ENCODE results near the gene MTHFD2. TPM values are rescaled to one million over a fixed set of nuclear protein-coding genes. Genes with fewer than 3 reads are reported as not detected.

MTHFD2 gene
- total RNA-seq, 1 donor from 2014 or later = 101 TPM

GRCh38 chr2:74152954-74153353, 45.5 kb upstream of the MTHFD2 start:
- Mint-ChIP-seq H3K9me3 (no peaks in the 10 kb centered on the region), H3K27me3 (ENCODE audit: insufficient read depth, low read depth) (no peaks in the 10 kb centered on the region), H3K4me1 (no peaks in the 10 kb centered on the region), H3K36me3 (peaks cover 11% of the 10 kb centered on the region), H3K4me3 (no peak overlapping the region), H3K27ac (no peak overlapping the region)
- no peaks in the 10 kb centered on the region for H3K9me3 ChIP-seq (ENCODE audit: low read depth)
- H3F3A ChIP-seq (ENCODE audit: low read depth) = peaks cover 49% of the 10 kb centered on the region
- no peak overlapping the region for H3K4me2 ChIP-seq
- peaks cover 11% of the 10 kb centered on the region for H4K20me1 ChIP-seq (ENCODE audit: low read depth)
- H3K79me2 ChIP-seq (ENCODE audit: low read depth) = no peaks in the 10 kb centered on the region
- no peak overlapping the region for H3K4me3 ChIP-seq
- no peak overlapping the region for H2AFZ ChIP-seq (replicated peaks)
- no peak overlapping the region for H3K27ac ChIP-seq
- no peak for TF ChIP-seq EZH2 (IDR thresholded peaks at IDR 0.05)
- no peak for TF ChIP-seq EZH2phosphoT487 (IDR thresholded peaks at IDR 0.05)
- no peak for TF ChIP-seq CTCF (IDR thresholded peaks at IDR 0.05)
- H3K36me3 ChIP-seq = peaks cover 17% of the 10 kb centered on the region
- no peak overlapping the region for H3K9ac ChIP-seq
- no peaks in the 10 kb centered on the region for H3K27me3 ChIP-seq
- no peak for DNase-seq (ENCODE audit: low spot score)
- peaks cover 4% of the 10 kb centered on the region for H3K4me1 ChIP-seq

- H3K4me1 Mint-ChIP-seq = no peaks in the 10 kb centered on the region
- Histone ChIP-seq H3K9me3 (ENCODE audit: low read depth) (no peaks in the 10 kb centered on the region), H3F3A (ENCODE audit: low read depth) (peaks cover 26% of the 10 kb centered on the region), H3K36me3 (peaks cover 17% of the 10 kb centered on the region), H4K20me1 (ENCODE audit: low read depth) (peaks cover 22% of the 10 kb centered on the region), H3K79me2 (ENCODE audit: low read depth) (peaks cover 6% of the 10 kb centered on the region), H3K9ac (no peak overlapping the region), H3K4me2 (no peak overlapping the region), H3K27me3 (no peaks in the 10 kb centered on the region), H3K27ac (no peak overlapping the region), H3K4me1 (no peaks in the 10 kb centered on the region), H3K4me3 (no peak overlapping the region), H2AFZ (replicated peaks) (no peak overlapping the region)
- H3K4me3 Mint-ChIP-seq = no peak overlapping the region
- peaks cover 26% of the 10 kb centered on the region for H3K36me3 Mint-ChIP-seq
- TF ChIP-seq EZH2 (IDR thresholded peaks at IDR 0.05) = no peak
- no peaks in the 10 kb centered on the region for H3K9me3 Mint-ChIP-seq
- H3K27me3 Mint-ChIP-seq (ENCODE audit: insufficient read depth, low read depth) = no peaks in the 10 kb centered on the region
- no peak for DNase-seq (ENCODE audit: low spot score)
- H3K27ac Mint-ChIP-seq = no peak overlapping the region
Measured at GRCh38 chr2:74155830-74156229, 42.6 kb upstream of the MTHFD2 start.

DNA sequence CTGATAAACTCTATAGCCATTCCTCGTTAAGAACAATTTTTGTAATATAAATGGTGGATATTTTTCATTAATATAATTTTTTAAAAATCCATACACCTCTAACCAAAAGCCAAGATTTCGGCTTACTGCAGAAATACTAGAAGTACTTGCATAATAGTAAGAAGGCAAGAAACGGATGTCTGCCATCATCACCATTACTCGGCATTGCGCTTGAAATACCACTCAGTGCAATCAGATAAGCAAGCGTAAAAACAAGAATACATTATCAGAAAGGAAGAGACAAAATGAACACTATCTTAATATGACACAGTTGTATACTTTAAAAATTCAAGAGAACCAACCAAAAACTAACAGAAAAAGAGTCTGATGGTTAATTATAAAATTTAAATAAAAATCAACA, 35.5 kb upstream of the MTHFD2 start:
- Histone ChIP-seq H3K27ac (no peak overlapping the region), H3K4me2 (no peak overlapping the region), H2AFZ (replicated peaks) (no peak overlapping the region), H3K27me3 (no peaks in the 10 kb centered on the region), H3K79me2 (ENCODE audit: low read depth) (peaks cover 53% of the 10 kb centered on the region), H3K4me3 (no peak overlapping the region), H4K20me1 (ENCODE audit: low read depth) (peaks cover 32% of the 10 kb centered on the region), H3K4me1 (no peaks in the 10 kb centered on the region), H3K9me3 (ENCODE audit: low read depth) (no peaks in the 10 kb centered on the region), H3K9ac (no peak overlapping the region), H3K36me3 (peaks cover 46% of the 10 kb centered on the region), H3F3A (ENCODE audit: low read depth) (peaks cover 8% of the 10 kb centered on the region)
- no peak overlapping the region for H3K4me3 Mint-ChIP-seq
- H3K4me1 Mint-ChIP-seq = no peaks in the 10 kb centered on the region
- no peaks in the 10 kb centered on the region for H3K27me3 Mint-ChIP-seq (ENCODE audit: insufficient read depth, low read depth)
- no peak for DNase-seq (ENCODE audit: low spot score)
- H3K9me3 Mint-ChIP-seq = no peaks in the 10 kb centered on the region
- peaks cover 44% of the 10 kb centered on the region for H3K36me3 Mint-ChIP-seq
- no peak overlapping the region for H3K27ac Mint-ChIP-seq
- TF ChIP-seq EZH2phosphoT487 (IDR thresholded peaks at IDR 0.05) = no peak
- TF ChIP-seq EZH2 (IDR thresholded peaks at IDR 0.05) = no peak
- TF ChIP-seq CTCF (IDR thresholded peaks at IDR 0.05) = no peak

DNA sequence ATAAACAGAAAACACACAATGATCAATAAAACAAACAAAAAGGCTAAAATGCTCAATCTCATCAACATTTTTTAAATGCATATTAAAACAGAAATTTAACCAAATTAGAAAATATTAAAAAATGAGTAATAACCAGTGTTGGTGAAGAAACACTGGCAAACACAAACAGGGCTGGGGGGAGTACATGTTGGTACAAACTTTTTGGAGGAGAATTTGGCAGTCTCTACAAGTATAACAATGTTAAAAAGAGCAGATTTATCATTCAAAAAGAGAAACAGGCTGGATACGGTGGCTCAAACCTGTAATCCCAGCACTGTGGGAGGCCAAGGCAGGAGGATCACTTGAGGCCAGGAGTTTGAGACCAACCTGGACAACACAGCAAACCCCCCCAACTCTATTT, 33.7 kb upstream of the MTHFD2 start:
- Histone ChIP-seq H3K9me3 (ENCODE audit: low read depth) (no peaks in the 10 kb centered on the region), H3K79me2 (ENCODE audit: low read depth) (peaks cover 58% of the 10 kb centered on the region), H3K4me3 (no peak overlapping the region), H3K27me3 (no peaks in the 10 kb centered on the region), H3K27ac (no peak overlapping the region), H3K4me1 (no peaks in the 10 kb centered on the region), H2AFZ (replicated peaks) (no peak overlapping the region), H3F3A (ENCODE audit: low read depth) (peaks cover 8% of the 10 kb centered on the region), H3K4me2 (no peak overlapping the region), H3K36me3 (peaks cover 54% of the 10 kb centered on the region), H4K20me1 (ENCODE audit: low read depth) (peaks cover 31% of the 10 kb centered on the region), H3K9ac (no peak overlapping the region)
- Mint-ChIP-seq H3K36me3 (peaks cover 41% of the 10 kb centered on the region), H3K4me1 (no peaks in the 10 kb centered on the region), H3K9me3 (no peaks in the 10 kb centered on the region), H3K27me3 (ENCODE audit: insufficient read depth, low read depth) (no peaks in the 10 kb centered on the region), H3K27ac (no peak overlapping the region), H3K4me3 (no peak overlapping the region)
- TF ChIP-seq EZH2 (IDR thresholded peaks at IDR 0.05) = no peak
- no peak for DNase-seq (ENCODE audit: low spot score)
